Keratinocyte (primary cell): ENCODE measurements around the gene CA4. TPM values are rescaled to one million over a fixed set of nuclear protein-coding genes. Genes with fewer than 3 reads are reported as not detected.

Experiments
- DNase-seq: peaks from one replicate; pipeline ENCODE4 v3.0.0-alpha.2; 2011; ENCODE audit warnings: low read depth, missing footprints, low spot score
- FAIRE-seq: peaks from 2 replicates; lab custom pipeline; 2011; peaks lifted over from hg19 to GRCh38; lab: Jason Lieb, UNC
- H2AFZ ChIP-seq: 2 replicates; pipeline ENCODE4 v1.6.0; 2012; ENCODE audit warnings: low read length, control low read depth, inconsistent platforms; ENCODE audit not compliant: control insufficient read depth
- H3K27ac ChIP-seq: 2 replicates; pipeline ENCODE4 v1.5.1; 2011; ENCODE audit warnings: low read length; ENCODE audit not compliant: control insufficient read depth, insufficient read depth
- H3K27me3 ChIP-seq: 3 replicates; pipeline ENCODE4 v1.6.0; 2011; ENCODE audit warnings: low read length; ENCODE audit not compliant: control insufficient read depth, insufficient read depth; ENCODE audit errors: extremely low read depth
- H3K36me3 ChIP-seq, 2 experiments: 2 replicates in 1 of 2; 3 replicates in 1 of 2; pipeline ENCODE4 v1.5.1; 2011; ENCODE audit warnings: low read length in 2 of 2, mild to moderate bottlenecking in 1 of 2; ENCODE audit not compliant: control insufficient read depth in 2 of 2, insufficient read depth in 2 of 2; ENCODE audit errors: extremely low read depth in 1 of 2
- H3K4me1 ChIP-seq: 3 replicates; pipeline ENCODE4 v1.5.1; 2011; ENCODE audit warnings: low read length; ENCODE audit not compliant: control insufficient read depth, insufficient read depth; ENCODE audit errors: extremely low read depth
- H3K4me2 ChIP-seq: 3 replicates; pipeline ENCODE4 v1.6.0; 2011; ENCODE audit warnings: low read depth, low read length; ENCODE audit not compliant: control insufficient read depth, insufficient read depth; ENCODE audit errors: extremely low read depth
- H3K4me3 ChIP-seq, 3 experiments: fragments of 200-600 bp in 1 of 3; sonication (generic) in 1 of 3; 2 replicates in 2 of 3; 3 replicates in 1 of 3; pipeline ENCODE4 v1.5.1; 2011 to 2016; ENCODE audit warnings: low read length in 3 of 3, mild to moderate bottlenecking in 3 of 3, control low read depth in 2 of 3, inconsistent platforms in 1 of 3, low read depth in 1 of 3, mixed read lengths in 1 of 3, mixed run types in 1 of 3, moderate library complexity in 1 of 3; ENCODE audit not compliant: control insufficient read depth in 2 of 3, insufficient read depth in 2 of 3; ENCODE audit errors: extremely low read depth in 1 of 3
- H3K79me2 ChIP-seq: 2 replicates; pipeline ENCODE4 v1.6.0; 2012; ENCODE audit warnings: low read length; ENCODE audit not compliant: control insufficient read depth, insufficient read depth
- H3K9ac ChIP-seq: 3 replicates; pipeline ENCODE4 v1.6.0; 2011; ENCODE audit warnings: low read length; ENCODE audit not compliant: control insufficient read depth, insufficient read depth; ENCODE audit errors: extremely low read depth
- H3K9me1 ChIP-seq: 3 replicates; pipeline ENCODE4 v1.6.0; 2011; ENCODE audit warnings: low read length; ENCODE audit not compliant: control insufficient read depth, insufficient read depth; ENCODE audit errors: extremely low read depth
- H3K9me3 ChIP-seq: 2 replicates; pipeline ENCODE4 v1.5.1; 2012; ENCODE audit warnings: low read depth, low read length; ENCODE audit not compliant: control insufficient read depth
- H4K20me1 ChIP-seq: 3 replicates; pipeline ENCODE4 v1.6.0; 2011; ENCODE audit warnings: low read length; ENCODE audit not compliant: control insufficient read depth, insufficient read depth; ENCODE audit errors: extremely low read depth
- EZH2 ChIP-seq: IDR thresholded peaks from one replicate; pipeline ENCODE4 v1.6.1; 2012; ENCODE audit warnings: inconsistent platforms, mild to moderate bottlenecking, low read length, moderate library complexity
- dilution Hi-C: fragments of 300-500 bp; cut with MboI; formaldehyde crosslinking; loops from one replicate; pipeline ENCODE4 v1.7.0; 2020; ENCODE audit warnings: low sequenced_read_pairs; ENCODE audit not compliant: extremely low pct_ligation_motif_present
- polyA plus RNA-seq, 5 experiments: library from polyadenylated mRNA; depleted of rRNA in 3 of 5; stranded (reverse) in 3 of 5; stranded (forward) in 1 of 5; unstranded in 1 of 5; fragments of >200 nt; gene quantifications; 1 replicate in 1 of 5; 2 replicates in 3 of 5; 3 replicates in 1 of 5; pipeline versions ENCODE4 v1.2.1 to v1.2.3, GENCODE V29; 2011 to 2012; ENCODE audit warnings: missing spikeins in 2 of 5, low read depth in 1 of 5, low replicate concordance in 1 of 5
- TF ChIP-seq, protein P1 (sequence below), 3 experiments: IDR thresholded peaks in 1 of 3; conservative IDR thresholded peaks in 1 of 3; optimal IDR thresholded peaks in 1 of 3; 2 replicates in 2 of 3; 3 replicates in 1 of 3; pipeline versions ENCODE3 to v1.5.1; 2011; ENCODE audit warnings: low read length in 3 of 3, mild to moderate bottlenecking in 3 of 3, moderate library complexity in 2 of 3, control low read depth in 1 of 3, inconsistent platforms in 1 of 3; ENCODE audit not compliant: insufficient read depth in 2 of 3; ENCODE audit errors: extremely low read depth in 1 of 3

Gene CA4
- polyA plus RNA-seq, 1 donor (not counting 4 experiments of a cell fraction or from before 2014, with no cell fraction given) = not detected

DNA sequence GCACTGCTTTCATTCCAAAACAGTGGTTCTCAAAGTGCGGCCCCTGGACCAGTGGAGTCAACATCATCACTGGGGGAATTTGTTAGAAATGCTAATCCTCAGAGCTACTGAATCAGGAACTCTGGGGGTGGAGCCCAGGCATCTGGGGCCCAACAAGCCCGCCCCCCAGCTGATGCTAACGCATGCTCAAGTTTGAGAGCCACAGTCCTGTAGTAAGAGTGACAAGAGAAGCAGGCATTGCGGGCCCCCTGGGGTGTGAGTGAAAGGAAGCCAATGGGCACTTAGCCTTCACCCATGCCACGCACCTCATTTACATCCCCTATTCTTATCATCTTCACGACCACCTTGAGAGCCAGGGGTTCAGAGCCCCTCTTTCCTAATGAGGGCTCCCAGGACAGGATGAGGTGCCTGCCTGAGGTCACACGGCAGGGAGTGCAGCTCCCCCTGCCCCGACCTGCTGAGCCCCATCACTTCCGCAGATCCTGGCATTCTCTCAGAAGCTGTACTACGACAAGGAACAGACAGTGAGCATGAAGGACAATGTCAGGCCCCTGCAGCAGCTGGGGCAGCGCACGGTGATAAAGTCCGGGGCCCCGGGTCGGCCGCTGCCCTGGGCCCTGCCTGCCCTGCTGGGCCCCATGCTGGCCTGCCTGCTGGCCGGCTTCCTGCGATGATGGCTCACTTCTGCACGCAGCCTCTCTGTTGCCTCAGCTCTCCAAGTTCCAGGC lies 9.1 kb downstream of the CA4 start:
- TF ChIP-seq, protein P1, sequence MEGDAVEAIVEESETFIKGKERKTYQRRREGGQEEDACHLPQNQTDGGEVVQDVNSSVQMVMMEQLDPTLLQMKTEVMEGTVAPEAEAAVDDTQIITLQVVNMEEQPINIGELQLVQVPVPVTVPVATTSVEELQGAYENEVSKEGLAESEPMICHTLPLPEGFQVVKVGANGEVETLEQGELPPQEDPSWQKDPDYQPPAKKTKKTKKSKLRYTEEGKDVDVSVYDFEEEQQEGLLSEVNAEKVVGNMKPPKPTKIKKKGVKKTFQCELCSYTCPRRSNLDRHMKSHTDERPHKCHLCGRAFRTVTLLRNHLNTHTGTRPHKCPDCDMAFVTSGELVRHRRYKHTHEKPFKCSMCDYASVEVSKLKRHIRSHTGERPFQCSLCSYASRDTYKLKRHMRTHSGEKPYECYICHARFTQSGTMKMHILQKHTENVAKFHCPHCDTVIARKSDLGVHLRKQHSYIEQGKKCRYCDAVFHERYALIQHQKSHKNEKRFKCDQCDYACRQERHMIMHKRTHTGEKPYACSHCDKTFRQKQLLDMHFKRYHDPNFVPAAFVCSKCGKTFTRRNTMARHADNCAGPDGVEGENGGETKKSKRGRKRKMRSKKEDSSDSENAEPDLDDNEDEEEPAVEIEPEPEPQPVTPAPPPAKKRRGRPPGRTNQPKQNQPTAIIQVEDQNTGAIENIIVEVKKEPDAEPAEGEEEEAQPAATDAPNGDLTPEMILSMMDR (optimal IDR thresholded peaks at IDR 0.05 in 1 of 3, IDR thresholded peaks at IDR 0.05 in 1 of 3, conservative IDR thresholded peaks at IDR 0.05 in 1 of 3; ENCODE audit: extremely low read depth in 1 of 3, insufficient read depth in 2 of 3, low read length in 3 of 3) = no peak
- no peak for TF ChIP-seq EZH2
- Histone ChIP-seq H3K27ac (no peak overlapping the region), H3K4me2 (no peak overlapping the region), H3K27me3 (peaks cover 31% of the 10 kb centered on the region), H3K9me1 (no peaks in the 10 kb centered on the region), H4K20me1 (no peaks in the 10 kb centered on the region), H3K9ac (no peak overlapping the region), H3K9me3 (no peaks in the 10 kb centered on the region), H3K36me3 (no peaks in the 10 kb centered on the region), H3K4me3 (no peak overlapping the region), H3K4me1 (peaks cover 4% of the 10 kb centered on the region), H2AFZ (no peak overlapping the region), H3K79me2 (no peaks in the 10 kb centered on the region)
- dilution Hi-C loops = no loop called here
- DNase-seq = no peak
- FAIRE-seq = no peak

DNA sequence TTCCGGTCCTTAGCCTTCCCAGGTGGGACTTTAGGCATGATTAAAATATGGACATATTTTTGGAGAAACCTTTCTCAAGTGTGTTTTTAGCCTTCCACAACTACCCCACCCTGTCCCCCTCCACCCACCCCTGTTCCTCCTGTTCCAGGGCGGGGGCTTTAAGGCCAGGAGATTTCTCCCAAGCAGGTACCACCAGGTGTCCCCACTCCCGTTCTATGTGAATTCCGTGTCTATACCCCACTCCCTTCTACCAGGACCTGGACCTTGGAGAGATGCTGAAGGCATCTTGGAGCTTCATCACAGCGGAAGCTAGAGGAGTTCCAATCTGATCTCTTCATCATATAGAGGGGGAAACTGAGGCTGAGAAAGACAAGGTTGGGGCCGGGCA lies 9.7 kb downstream of the CA4 start:
- DNase-seq (no peak), FAIRE-seq (no peak)
- no peak overlapping the region for H3K27ac ChIP-seq
- peaks cover 31% of the 10 kb centered on the region for H3K27me3 ChIP-seq
- no peaks in the 10 kb centered on the region for H3K9me3 ChIP-seq
- TF ChIP-seq EZH2 = no peak
- TF ChIP-seq, protein P1 (optimal IDR thresholded peaks at IDR 0.05 in 1 of 3, IDR thresholded peaks at IDR 0.05 in 1 of 3, conservative IDR thresholded peaks at IDR 0.05 in 1 of 3; ENCODE audit: extremely low read depth in 1 of 3, insufficient read depth in 2 of 3, low read length in 3 of 3) = no peak
- dilution Hi-C loops = no loop called here
- H2AFZ ChIP-seq = no peak overlapping the region
- no peaks in the 10 kb centered on the region for H4K20me1 ChIP-seq
- no peaks in the 10 kb centered on the region for H3K9me1 ChIP-seq
- H3K36me3 ChIP-seq = no peaks in the 10 kb centered on the region
- no peak overlapping the region for H3K4me2 ChIP-seq
- H3K4me3 ChIP-seq = no peak overlapping the region
- H3K9ac ChIP-seq = no peak overlapping the region
- no peaks in the 10 kb centered on the region for H3K79me2 ChIP-seq
- peaks cover 3% of the 10 kb centered on the region for H3K4me1 ChIP-seq
